GM12878 (cell line): ENCODE measurements around the gene SBF2. TPM values are rescaled to one million over a fixed set of nuclear protein-coding genes. Genes with fewer than 3 reads are reported as not detected.

Experiments used
- ATAC-seq: fragments of 200-7000 bp; cut with Tn5 transposase; 3 replicates; pipeline ENCODE4 v1.9.1; 2020; ENCODE audit warnings: mild to moderate bottlenecking, moderate library complexity
- BruUV-seq: library from RNA; stranded (reverse); fragments of 400-500 nt; replicated peaks from 2 replicates; lab custom pipeline; 2021; lab: Mats Ljungman, UMichigan
- CTCF ChIA-PET: fragments of 300-600 bp; sonication (Branson Sonifier 250); formaldehyde crosslinking; extraction: SDS; loops from one replicate; lab custom pipeline; 2021; ENCODE audit warnings: inconsistent platforms; lab: Yijun Ruan, JAX
- POLR2A ChIA-PET: fragments of 350-600 bp; formaldehyde crosslinking; extraction: SDS; loops from one replicate; lab custom pipeline; 2021; ENCODE audit warnings: inconsistent platforms; lab: Charles Lee
- RAD21 ChIA-PET: fragments of 300-600 bp; sonication (Branson Sonifier 250); formaldehyde crosslinking; loops from one replicate; lab custom pipeline; 2023; ENCODE audit warnings: antibody characterized with exemption; ENCODE audit not compliant: unreplicated experiment; lab: Charles Lee
- SMC1A ChIA-PET: fragments of 300-600 bp; sonication (Branson Sonifier 250); formaldehyde crosslinking; loops from one replicate; lab custom pipeline; 2023; ENCODE audit not compliant: unreplicated experiment, uncharacterized antibody; lab: Charles Lee
- DNase-seq: peaks from one replicate; pipeline ENCODE4 v3.0.0-alpha.2; 2011; ENCODE audit warnings: low read depth, low spot score
- FAIRE-seq: peaks from 3 replicates; lab custom pipeline; 2011; peaks lifted over from hg19 to GRCh38; lab: Jason Lieb, UNC
- H2AFZ ChIP-seq: 2 replicates; pipeline ENCODE4 v1.6.0; 2011; ENCODE audit warnings: low read depth, low read length, control low read depth; ENCODE audit not compliant: control insufficient read depth
- H3K27ac ChIP-seq: 2 replicates; pipeline ENCODE4 v1.5.1; 2011; ENCODE audit warnings: control low read depth; ENCODE audit not compliant: control insufficient read depth, insufficient read depth
- H3K27me3 ChIP-seq, 2 experiments: replicated peaks in 1 of 2; 2 replicates each; pipeline versions ENCODE4 v1.6.0 to v1.6.1; 2011; ENCODE audit warnings: low read length in 1 of 2; ENCODE audit not compliant: control insufficient read depth in 2 of 2, insufficient read depth in 2 of 2
- H3K36me3 ChIP-seq, 2 experiments: 2 replicates each; pipeline ENCODE4 v1.5.1; 2011; ENCODE audit warnings: low read length in 1 of 2; ENCODE audit not compliant: control insufficient read depth in 2 of 2, insufficient read depth in 2 of 2
- H3K4me1 ChIP-seq: 2 replicates; pipeline ENCODE4 v1.6.1; 2011; ENCODE audit warnings: mild to moderate bottlenecking, low read length, moderate library complexity, mixed read lengths; ENCODE audit not compliant: control insufficient read depth, insufficient read depth
- H3K4me2 ChIP-seq: 2 replicates; pipeline ENCODE4 v1.6.0; 2011; ENCODE audit warnings: control low read depth; ENCODE audit not compliant: control insufficient read depth, insufficient read depth
- H3K4me3 ChIP-seq: fragments of 200-600 bp; sonication (generic); 2 replicates; pipeline ENCODE4 v1.5.1; 2016
- H3K79me2 ChIP-seq: 2 replicates; pipeline ENCODE4 v1.6.0; 2011; ENCODE audit warnings: low read length; ENCODE audit not compliant: control insufficient read depth, insufficient read depth
- H3K9ac ChIP-seq: 2 replicates; pipeline ENCODE4 v1.8.0; 2011; ENCODE audit warnings: low read length, control low read depth, mixed read lengths; ENCODE audit not compliant: control insufficient read depth, insufficient read depth
- H3K9me3 ChIP-seq: replicated peaks from 3 replicates; pipeline ENCODE4 v1.5.1; 2011; ENCODE audit warnings: mild to moderate bottlenecking, low read length; ENCODE audit not compliant: control insufficient read depth, insufficient read depth
- H4K20me1 ChIP-seq: 2 replicates; pipeline ENCODE4 v1.6.0; 2011; ENCODE audit not compliant: control insufficient read depth, insufficient read depth
- BACH1 ChIP-seq: fragments of 450-650 bp; IDR thresholded peaks from 2 replicates; pipeline ENCODE4 v1.6.1; 2017; ENCODE audit warnings: mild to moderate bottlenecking, borderline replicate concordance
- BCLAF1 ChIP-seq: fragments of 450-650 bp; IDR thresholded peaks from 2 replicates; pipeline ENCODE4 v1.6.1; 2017; ENCODE audit warnings: antibody characterized with exemption, mild to moderate bottlenecking, moderate library complexity
- CBX5 ChIP-seq: sonication (generic); IDR thresholded peaks from 2 replicates; pipeline ENCODE4 v1.6.1; 2016; ENCODE audit warnings: low read depth, moderate library complexity, mild to moderate bottlenecking, inconsistent platforms
- CEBPZ ChIP-seq: fragments of 150-350 bp; IDR thresholded peaks from 2 replicates; pipeline ENCODE4 v1.6.1; 2016; ENCODE audit warnings: low read depth, low read length
- EED ChIP-seq: sonication (generic); IDR thresholded peaks from 2 replicates; pipeline ENCODE4 v1.6.1; 2016; ENCODE audit warnings: antibody characterized with exemption, low read depth
- HCFC1 ChIP-seq: fragments of 150-350 bp; IDR thresholded peaks from 2 replicates; pipeline ENCODE4 v1.6.1; 2014; ENCODE audit warnings: low read length
- HDAC6 ChIP-seq: fragments of 200-600 bp; sonication (generic); IDR thresholded peaks from one replicate; pipeline ENCODE4 v1.8.0; 2017; ENCODE audit warnings: antibody characterized with exemption; ENCODE audit not compliant: unreplicated experiment
- IRF4 ChIP-seq: IDR thresholded peaks from 2 replicates; pipeline ENCODE4 v1.6.1; 2011; ENCODE audit warnings: low read depth, low read length
- KDM1A ChIP-seq: fragments of 200-600 bp; sonication (generic); IDR thresholded peaks from 2 replicates; pipeline ENCODE4 v1.6.1; 2016; ENCODE audit warnings: borderline replicate concordance
- NBN ChIP-seq: fragments of 450-650 bp; IDR thresholded peaks from 2 replicates; pipeline ENCODE4 v1.6.1; 2016
- NFIC ChIP-seq: IDR thresholded peaks from 2 replicates; pipeline ENCODE4 v1.6.1; 2012; ENCODE audit warnings: low read depth, mild to moderate bottlenecking, inconsistent platforms, low read length, moderate library complexity
- RAD51 ChIP-seq: fragments of 450-650 bp; IDR thresholded peaks from 2 replicates; pipeline ENCODE4 v1.6.1; 2016; ENCODE audit warnings: moderate library complexity, mild to moderate bottlenecking, inconsistent platforms
- SIN3A ChIP-seq: IDR thresholded peaks from 2 replicates; pipeline ENCODE4 v1.6.1; 2012; ENCODE audit warnings: low read depth, low read length, improper control_type of control experiment
- TARDBP ChIP-seq: IDR thresholded peaks from 2 replicates; pipeline ENCODE4 v1.6.1; 2016; ENCODE audit warnings: borderline replicate concordance
- USF2 ChIP-seq: IDR thresholded peaks from 2 replicates; pipeline ENCODE4 v1.6.1; 2011; ENCODE audit warnings: low read depth, low read length, improper control_type of control experiment, borderline replicate concordance
- ZNF217 ChIP-seq: fragments of 450-650 bp; IDR thresholded peaks from 2 replicates; pipeline ENCODE4 v1.6.1; 2017; ENCODE audit warnings: antibody characterized with exemption, mild to moderate bottlenecking
- ZNF274 ChIP-seq: IDR thresholded peaks from one replicate; pipeline ENCODE4 v1.8.0; 2011; ENCODE audit not compliant: insufficient read length, insufficient read depth
- WGBS: methylation state at CpG from one replicate; pipeline ENCODE4 v1.1.6; 2016; ENCODE audit warnings: low lambda C conversion rate; ENCODE audit not compliant: insufficient replicate concordance, insufficient coverage; ENCODE audit errors: missing lambda C conversion rate; 5-methylcytosine and 5-hydroxymethylcytosine counted together
- in situ Hi-C: fragments of 300-500 bp; cut with MboI; formaldehyde crosslinking; loops from 9 replicates; pipeline ENCODE4 v1.14.3; 2018; ENCODE audit warnings: mixed read lengths
- intact Hi-C: fragments of 100-400 bp; cut with micrococcal nuclease; formaldehyde crosslinking; loops from one replicate; pipeline ENCODE4 v1.14.2; 2022; ENCODE audit not compliant: unreplicated experiment
- polyA plus RNA-seq, 11 experiments: library from polyadenylated mRNA; depleted of rRNA in 4 of 11; unstranded in 6 of 11; stranded (reverse) in 5 of 11; fragments of >200 nt; fragmentation: Nextera tagmentation in 4 of 11; fragmentation: Illumina TruSeq in 1 of 11; extraction: Ambion mirVana in 4 of 11; extraction: Trizol in 1 of 11; gene quantifications; 1 replicate in 1 of 11; 2 replicates in 10 of 11; pipeline versions ENCODE4 v1.2.1 to v1.2.3, GENCODE V29; 2011 to 2016; ENCODE audit warnings: inconsistent platforms in 2 of 11, missing spikeins in 2 of 11, low read depth in 1 of 11
- total RNA-seq, 4 experiments: library from RNA; depleted of rRNA in 3 of 4; stranded (reverse); fragments of >200 nt in 3 of 4; fragmentation: Illumina TruSeq in 1 of 4; extraction: Trizol in 1 of 4; gene quantifications; 2 replicates each; pipeline versions ENCODE4 v1.2.1 to v1.2.3, GENCODE V29; 2013 to 2021
- TF ChIP-seq, protein P1 (sequence below): fragments of 450-650 bp; IDR thresholded peaks from 2 replicates; pipeline ENCODE4 v1.6.1; 2018; ENCODE audit warnings: borderline replicate concordance, mild to moderate bottlenecking; ENCODE audit not compliant: partially characterized antibody

Gene SBF2
- total and polyA plus RNA-seq, 10 of the 15 experiments (the other 5 are each of a cell fraction or from before 2014, with no cell fraction given): 0.24 to 2.3 (median 1.1) TPM

DNA sequence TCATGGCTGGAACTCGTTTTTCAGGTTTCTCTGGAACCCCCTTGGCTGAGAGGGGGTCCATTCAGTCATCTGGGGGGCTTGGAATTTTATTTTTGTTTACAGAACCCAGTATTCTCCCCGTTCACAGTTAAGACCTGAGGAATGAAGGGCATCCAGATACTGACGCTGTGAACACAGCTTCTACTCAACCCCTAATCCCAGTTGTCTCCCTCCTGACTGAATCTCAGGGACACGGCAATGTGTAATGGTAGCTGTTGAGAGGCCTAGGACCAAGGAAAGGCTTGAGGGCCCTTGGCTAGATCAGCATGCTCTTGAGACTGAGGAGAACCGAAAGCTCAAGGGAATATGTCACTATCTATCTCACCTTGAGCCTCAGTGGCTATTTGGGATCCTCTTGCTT, 516.5 kb downstream of the SBF2 start:
- Histone ChIP-seq H3K36me3 (no peaks in the 10 kb centered on the region), H3K4me1 (no peaks in the 10 kb centered on the region), H3K4me2 (no peak overlapping the region), H4K20me1 (no peaks in the 10 kb centered on the region), H3K4me3 (no peak overlapping the region), H2AFZ (no peak overlapping the region), H3K79me2 (no peaks in the 10 kb centered on the region), H3K27ac (no peak overlapping the region), H3K27me3 (no peaks in the 10 kb centered on the region), H3K9ac (no peak overlapping the region), H3K9me3 (no peaks in the 10 kb centered on the region)
- 59% methylated on average over 5 of the region's 5 CpGs for WGBS
- FAIRE-seq: no peak
- ChIA-PET CTCF (no interaction called here), POLR2A (no interaction called here), SMC1A (no interaction called here), RAD21 (no interaction called here)
- no peak for DNase-seq
- no peak for ATAC-seq
- in situ Hi-C loops: no loop called here
- BruUV-seq: no TSS peak
- intact Hi-C loops: no loop called here
- TF ChIP-seq IRF4: no peak
- no peak for TF ChIP-seq RAD51
- no peak for TF ChIP-seq HCFC1
- TF ChIP-seq SIN3A: no peak
- no peak for TF ChIP-seq CBX5
- TF ChIP-seq CEBPZ: no peak
- TF ChIP-seq, protein P1, sequence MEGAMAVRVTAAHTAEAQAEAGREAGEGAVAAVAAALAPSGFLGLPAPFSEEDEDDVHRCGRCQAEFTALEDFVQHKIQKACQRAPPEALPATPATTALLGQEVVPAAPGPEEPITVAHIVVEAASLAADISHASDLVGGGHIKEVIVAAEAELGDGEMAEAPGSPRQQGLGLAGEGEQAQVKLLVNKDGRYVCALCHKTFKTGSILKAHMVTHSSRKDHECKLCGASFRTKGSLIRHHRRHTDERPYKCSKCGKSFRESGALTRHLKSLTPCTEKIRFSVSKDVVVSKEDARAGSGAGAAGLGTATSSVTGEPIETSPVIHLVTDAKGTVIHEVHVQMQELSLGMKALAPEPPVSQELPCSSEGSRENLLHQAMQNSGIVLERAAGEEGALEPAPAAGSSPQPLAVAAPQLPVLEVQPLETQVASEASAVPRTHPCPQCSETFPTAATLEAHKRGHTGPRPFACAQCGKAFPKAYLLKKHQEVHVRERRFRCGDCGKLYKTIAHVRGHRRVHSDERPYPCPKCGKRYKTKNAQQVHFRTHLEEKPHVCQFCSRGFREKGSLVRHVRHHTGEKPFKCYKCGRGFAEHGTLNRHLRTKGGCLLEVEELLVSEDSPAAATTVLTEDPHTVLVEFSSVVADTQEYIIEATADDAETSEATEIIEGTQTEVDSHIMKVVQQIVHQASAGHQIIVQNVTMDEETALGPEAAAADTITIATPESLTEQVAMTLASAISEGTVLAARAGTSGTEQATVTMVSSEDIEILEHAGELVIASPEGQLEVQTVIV: no peak
- TF ChIP-seq TARDBP: no peak
- no peak for TF ChIP-seq ZNF274
- TF ChIP-seq USF2: no peak
- no peak for TF ChIP-seq BACH1
- TF ChIP-seq HDAC6: no peak
- TF ChIP-seq NBN: no peak
- no peak for TF ChIP-seq KDM1A
- TF ChIP-seq NFIC: no peak
- TF ChIP-seq EED: no peak
- TF ChIP-seq BCLAF1: no peak
- TF ChIP-seq ZNF217: no peak
